Right lobe of liver (tissue), 4 donors: ENCODE results near the gene GPA33.

Experiments
- CTCF ChIP-seq, 4 donors: fragments of 200-600 bp in 3 of 4; fragments of 450-650 bp in 1 of 4; IDR thresholded peaks; one replicate each; pipeline versions ENCODE4 v1.5.1 to v1.8.0; 2016 to 2022; ENCODE audit warnings: antibody characterized with exemption in 4 of 4, mild to moderate bottlenecking in 2 of 4
- POLR2A ChIP-seq: fragments of 450-650 bp; IDR thresholded peaks from one replicate; pipeline ENCODE4 v1.6.1; 2017; ENCODE audit warnings: antibody characterized with exemption, mild to moderate bottlenecking
- donor health status: DM: no; HTN: no; CAD: no.
- donor health status: DM: no; HTN: no; CAD: no.
- donor health status: DM: no; HTN: yes; CAD: no.

DNA sequence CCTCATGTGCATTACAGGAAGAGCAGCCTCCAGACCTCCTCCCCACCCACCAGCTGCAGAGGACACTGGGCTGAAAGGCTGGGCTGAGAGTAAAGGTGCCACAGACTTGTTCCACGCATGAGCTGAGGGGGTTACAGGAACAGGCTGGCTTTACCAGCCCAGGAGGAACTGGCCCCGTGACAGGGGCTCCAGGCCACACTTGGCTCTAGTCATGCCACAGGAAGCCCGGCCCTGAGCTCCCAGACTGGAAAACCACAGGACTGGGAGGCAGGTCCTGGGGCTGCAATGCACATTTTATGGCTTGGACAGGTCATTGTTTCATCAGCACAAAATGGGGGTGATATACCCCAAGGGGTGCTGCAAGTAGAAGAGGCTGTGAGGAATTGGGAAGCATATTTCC lies 35.6 kb downstream of the GPA33 start:
- TF ChIP-seq CTCF (IDR thresholded peaks at IDR 0.05) (no peak), POLR2A (no peak)
